Gastrocnemius medialis (tissue), 4 donors: ENCODE results near the gene SPIRE2.

Experiments used
- CTCF ChIP-seq, 5 experiments: fragments of 450-650 bp in 3 of 5; fragments of 200-600 bp in 2 of 5; sonication (generic) in 2 of 5; IDR thresholded peaks in 4 of 5; conservative IDR thresholded peaks in 1 of 5; 1 replicate in 4 of 5; 2 replicates in 1 of 5; pipeline ENCODE4 v1.5.1; 2016 to 2019; ENCODE audit warnings: antibody characterized with exemption in 5 of 5, mild to moderate bottlenecking in 3 of 5, moderate library complexity in 3 of 5
- POLR2A ChIP-seq, 2 donors: fragments of 450-650 bp; IDR thresholded peaks; one replicate each; pipeline ENCODE4 v1.6.1; 2017; ENCODE audit warnings: antibody characterized with exemption in 2 of 2, mild to moderate bottlenecking in 2 of 2, moderate library complexity in 2 of 2

GRCh38 chr16:89847940-89848297 is 19.6 kb downstream of the SPIRE2 start:
- no peak for TF ChIP-seq POLR2A (IDR thresholded peaks at IDR 0.05)
- no peak for TF ChIP-seq CTCF (IDR thresholded peaks at IDR 0.05 in 4 of 5, conservative IDR thresholded peaks at IDR 0.05 in 1 of 5)
